Muscle of leg (tissue), 11 donors: ENCODE data around the gene PDXP. TPM values are rescaled to one million over a fixed set of nuclear protein-coding genes. Genes with fewer than 3 reads are reported as not detected.
A peak's percentile ranks its signal among the peaks of the same experiment; 100 is the strongest.
"Not testable (repeated sequence)": the region's sequence is repeated elsewhere in the genome, so short reads cannot be mapped to it uniquely, and the experiment has no call there.

Experiments used
- DNase-seq: peaks from one replicate; pipeline ENCODE4 v3.0.0; 2013
- H3K27ac ChIP-seq: one replicate; pipeline ENCODE4 v1.5.1; 2013; ENCODE audit warnings: mild to moderate bottlenecking, low read length, control low read depth
- H3K27me3 ChIP-seq: one replicate; pipeline ENCODE4 v1.6.1; 2013; ENCODE audit warnings: low read length; ENCODE audit not compliant: control insufficient read depth, insufficient read depth
- H3K36me3 ChIP-seq: one replicate; pipeline ENCODE4 v1.6.1; 2013; ENCODE audit warnings: low read length; ENCODE audit not compliant: control insufficient read depth, insufficient read depth
- H3K4me1 ChIP-seq: one replicate; pipeline ENCODE4 v1.6.1; 2013; ENCODE audit warnings: low read length; ENCODE audit not compliant: control insufficient read depth, insufficient read depth
- H3K4me3 ChIP-seq: one replicate; pipeline ENCODE4 v1.5.1; 2013; ENCODE audit warnings: low read length, control low read depth
- H3K9me3 ChIP-seq: replicated peaks from 2 replicates; pipeline ENCODE4 v1.6.1; 2013; ENCODE audit warnings: low read depth, low read length; ENCODE audit not compliant: control insufficient read depth
- WGBS: methylation state at CpG from one replicate; pipeline ENCODE4 v1.1.5; 2013; ENCODE audit warnings: missing lambda C conversion rate; ENCODE audit not compliant: insufficient coverage; 5-methylcytosine and 5-hydroxymethylcytosine counted together
- polyA plus RNA-seq, 8 donors: library from polyadenylated mRNA; unstranded; fragments of 120-200 nt; gene quantifications; one replicate each; pipeline versions ENCODE4 v1.2.1 to v1.2.3, GENCODE V29; 2013; ENCODE audit warnings: inconsistent platforms in 1 of 8, low replicate concordance in 1 of 8; ENCODE audit not compliant: insufficient read length in 8 of 8, insufficient read depth in 1 of 8
- total RNA-seq: library from RNA; stranded (reverse); fragments of 120-200 nt; gene quantifications from one replicate; pipeline ENCODE4 v1.2.4, GENCODE V29; 2013

The PDXP gene
- total and polyA plus RNA-seq, 9 donors: 10.8 to 17.8 (median 15.3) TPM

DNA sequence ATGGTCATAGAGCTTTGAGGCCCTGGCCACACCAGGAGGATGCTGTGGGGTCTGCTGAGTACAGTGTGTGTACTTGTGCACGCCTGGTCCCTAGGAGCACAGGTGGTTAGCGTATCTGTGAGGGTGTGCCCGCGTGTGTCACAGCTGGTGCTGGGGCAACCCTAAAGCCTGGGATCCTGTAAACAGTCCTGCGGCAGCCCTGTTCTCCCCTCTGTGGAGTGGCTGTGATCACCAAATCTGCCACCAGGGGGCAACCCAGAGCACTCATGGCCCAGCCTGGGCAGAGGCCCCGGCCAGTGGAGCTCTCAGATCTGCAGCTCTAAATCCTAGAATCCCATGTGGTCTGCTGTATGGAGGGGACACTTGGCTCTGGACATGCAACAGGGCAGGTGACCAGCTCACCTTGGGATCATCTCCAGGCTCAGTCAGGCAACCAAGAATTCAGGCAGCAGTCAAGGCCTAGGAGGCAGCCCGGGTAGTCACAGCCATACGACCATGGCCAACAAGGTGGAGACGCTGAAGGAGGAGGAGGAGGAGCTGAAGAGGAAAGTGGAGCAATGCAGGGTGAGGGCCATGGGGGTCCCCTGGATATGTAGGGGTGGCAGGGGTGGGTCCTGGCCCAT, 15.2 kb upstream of the PDXP start:
- Histone ChIP-seq H3K36me3 (peaks cover 43% of the 10 kb centered on the region), H3K9me3 (no peaks in the 10 kb centered on the region), H3K4me3 (no peak overlapping the region), H3K27me3 (no peaks in the 10 kb centered on the region), H3K27ac (no peak overlapping the region), H3K4me1 (peaks cover 40% of the 10 kb centered on the region)
- peak; percentile 87 for DNase-seq
- 29% methylated on average over 6 of the region's 9 CpGs for WGBS

- no CpG with 5 or more reads among the region's 9 CpGs for WGBS
- peaks cover 16% of the 10 kb centered on the region for H3K4me1 ChIP-seq
- no peaks in the 10 kb centered on the region for H3K27me3 ChIP-seq
- no peaks in the 10 kb centered on the region for H3K9me3 ChIP-seq
- H3K4me3 ChIP-seq: no peak overlapping the region
- no peak overlapping the region for H3K27ac ChIP-seq
- H3K36me3 ChIP-seq: peaks cover 49% of the 10 kb centered on the region
- no peak for DNase-seq
Observed at GRCh38 chr22:37647317-37647716, 11.2 kb upstream of the PDXP start.

- WGBS: 89% methylated on average over 6 of the region's 9 CpGs
- peak overlapping the region; percentile 42 for H3K27ac ChIP-seq
- peak; percentile 71 for DNase-seq
- H3K4me3 ChIP-seq: no peak overlapping the region
- no peaks in the 10 kb centered on the region for H3K27me3 ChIP-seq
- peaks cover 16% of the 10 kb centered on the region for H3K4me1 ChIP-seq
- H3K9me3 ChIP-seq: no peaks in the 10 kb centered on the region
- H3K36me3 ChIP-seq: peaks cover 45% of the 10 kb centered on the region
Observed at GRCh38 chr22:37647928-37648327, 10.6 kb upstream of the PDXP start.

DNA sequence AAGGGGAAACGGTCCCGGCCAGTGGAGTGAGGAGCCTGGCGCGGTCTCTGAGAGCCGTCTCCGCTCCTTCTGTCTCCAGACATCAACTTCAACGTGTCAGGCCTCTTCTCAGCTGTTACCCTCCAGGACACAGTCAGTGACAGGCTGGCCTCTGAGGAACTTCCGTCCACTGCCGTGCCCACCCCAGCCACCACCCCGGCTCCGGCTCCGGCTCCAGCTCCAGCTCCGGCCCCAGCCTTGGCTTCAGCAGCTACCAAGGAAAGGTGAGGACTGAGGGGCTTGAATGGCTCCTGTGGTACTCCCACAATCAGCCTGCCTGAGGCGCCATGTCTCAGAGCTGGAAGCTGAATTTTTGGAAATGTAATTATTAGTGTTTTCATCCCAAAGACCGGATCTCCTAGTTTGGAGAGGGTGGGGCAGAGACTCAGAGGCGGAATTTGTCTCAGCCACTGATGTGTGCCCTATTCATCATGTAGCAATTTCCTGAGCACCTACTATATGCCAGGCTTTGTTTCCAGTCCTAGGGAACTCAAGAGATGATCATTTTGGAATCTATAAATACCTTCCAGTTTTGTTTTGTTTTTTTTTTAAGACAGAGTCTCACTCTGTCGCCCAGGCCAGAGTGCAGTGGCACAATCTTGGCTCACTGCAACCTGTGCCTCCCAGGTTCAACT, 7.9 kb upstream of the PDXP start:
- peaks cover 8% of the 10 kb centered on the region for H3K4me1 ChIP-seq
- H3K36me3 ChIP-seq: peaks cover 31% of the 10 kb centered on the region

DNA sequence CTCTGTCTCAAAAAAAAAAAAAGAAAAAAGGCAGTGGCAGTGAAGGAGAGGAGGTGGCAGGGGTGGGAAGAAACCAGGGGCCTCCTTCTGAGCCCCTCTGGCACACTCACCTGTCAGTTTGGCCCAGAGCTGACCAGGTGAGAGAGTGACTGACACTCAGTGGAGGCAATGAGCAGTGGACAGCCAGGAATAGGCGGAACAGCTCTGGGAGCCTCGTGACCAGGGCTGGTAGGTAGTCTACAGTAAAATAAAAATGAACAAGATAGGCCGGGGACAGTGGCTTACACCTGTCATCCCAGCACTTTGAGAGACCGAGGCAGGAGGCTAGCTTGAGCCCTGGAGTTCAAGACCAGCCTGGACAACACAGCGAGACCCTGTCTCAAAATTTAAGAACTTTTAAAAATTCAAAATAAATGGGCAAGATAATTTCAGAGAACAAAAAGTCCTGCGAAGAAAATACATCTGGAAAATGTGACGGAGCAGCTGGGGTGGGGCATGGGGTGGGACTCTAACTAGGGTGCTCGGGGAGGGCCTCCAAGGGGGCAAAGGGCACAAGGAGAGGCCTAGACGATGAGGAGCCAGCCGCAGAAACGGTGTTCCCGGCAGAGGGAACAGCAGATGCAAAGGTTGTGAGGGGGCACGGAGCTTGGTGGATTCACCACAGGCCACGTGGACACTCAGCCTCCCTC, 3.8 kb upstream of the PDXP start:
- WGBS: 81% methylated on average over 11 of the region's 14 CpGs
- Histone ChIP-seq H3K4me3 (no peak overlapping the region), H3K36me3 (peaks cover 13% of the 10 kb centered on the region), H3K9me3 (no peaks in the 10 kb centered on the region), H3K4me1 (peaks cover 22% of the 10 kb centered on the region), H3K27ac (no peak overlapping the region), H3K27me3 (no peaks in the 10 kb centered on the region)
- DNase-seq: no peak

More for the DNA sequence above, 7.9 kb upstream of the PDXP start:
- Histone ChIP-seq H3K27me3 (no peaks in the 10 kb centered on the region), H3K9me3 (no peaks in the 10 kb centered on the region), H3K27ac (no peak overlapping the region), H3K4me3 (no peak overlapping the region)
- WGBS: 94% methylated on average over 11 of the region's 17 CpGs
- DNase-seq: no peak

- Histone ChIP-seq H3K27ac (no peak overlapping the region), H3K36me3 (peaks cover 11% of the 10 kb centered on the region), H3K4me3 (no peak overlapping the region), H3K27me3 (no peaks in the 10 kb centered on the region), H3K9me3 (no peaks in the 10 kb centered on the region), H3K4me1 (peaks cover 27% of the 10 kb centered on the region)
- DNase-seq: no peak
- 76% methylated on average over 2 of the region's 17 CpGs for WGBS
Observed at GRCh38 chr22:37655252-37655563, 3.3 kb upstream of the PDXP start.

- peak overlapping the region; percentile 65 for H3K27ac ChIP-seq
- 87% methylated on average over 2 of the region's 4 CpGs for WGBS
- H3K4me1 ChIP-seq: peaks cover 41% of the 10 kb centered on the region
- not testable (repeated sequence) for H3K27me3 ChIP-seq, DNase-seq, H3K36me3 ChIP-seq, H3K4me3 ChIP-seq, H3K9me3 ChIP-seq
Observed at GRCh38 chr22:37656583-37656982, 1.9 kb upstream of the PDXP start.

- H3K4me1 ChIP-seq: peaks cover 48% of the 10 kb centered on the region
- no peaks in the 10 kb centered on the region for H3K9me3 ChIP-seq
- H3K27me3 ChIP-seq: no peaks in the 10 kb centered on the region
- peaks cover 6% of the 10 kb centered on the region for H3K36me3 ChIP-seq
- DNase-seq: no peak
- H3K27ac ChIP-seq: peak overlapping the region; percentile 97
- WGBS: 0% methylated on average over 1 of the region's 6 CpGs
- H3K4me3 ChIP-seq: peak overlapping the region; percentile 64
Observed at GRCh38 chr22:37657590-37658132, 862 bp upstream of the PDXP start.

DNA sequence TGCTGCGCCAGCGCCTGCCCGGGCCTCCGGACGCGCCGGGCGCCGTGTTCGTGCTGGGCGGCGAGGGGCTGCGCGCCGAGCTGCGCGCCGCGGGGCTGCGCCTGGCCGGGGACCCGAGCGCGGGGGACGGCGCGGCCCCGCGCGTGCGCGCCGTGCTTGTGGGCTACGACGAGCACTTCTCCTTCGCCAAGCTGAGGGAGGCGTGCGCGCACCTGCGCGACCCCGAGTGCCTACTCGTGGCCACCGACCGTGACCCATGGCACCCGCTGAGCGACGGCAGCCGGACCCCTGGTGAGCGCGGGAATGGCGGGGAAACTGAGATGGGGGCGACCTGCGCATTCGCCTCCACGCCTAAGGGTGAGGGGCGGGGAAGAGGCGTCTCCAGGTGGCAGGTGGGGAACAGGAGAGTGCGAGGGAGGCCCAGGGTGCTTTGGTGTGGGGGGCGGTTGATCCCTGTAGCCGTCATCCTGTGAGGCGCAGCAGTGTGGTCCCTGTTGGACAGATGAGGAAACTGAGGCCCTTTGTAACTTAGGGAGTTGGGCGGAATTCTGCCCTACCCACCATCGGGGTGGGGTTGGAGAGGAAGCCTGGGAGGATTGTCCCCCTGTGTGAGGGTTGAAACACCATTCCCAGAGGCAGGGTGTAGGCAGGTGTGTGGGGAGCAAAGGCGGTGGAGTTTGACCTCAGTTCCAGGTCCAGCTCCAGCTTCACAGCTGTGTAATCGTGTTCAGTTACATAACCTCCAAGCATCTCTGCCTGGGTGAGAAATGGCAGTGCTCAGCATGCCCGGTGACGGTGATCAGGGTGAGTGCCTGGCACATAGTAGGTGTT, 758 bp downstream of the PDXP start:
- peaks cover 57% of the 10 kb centered on the region for H3K4me1 ChIP-seq
- H3K4me3 ChIP-seq: peak overlapping the region; percentile 64
- H3K27me3 ChIP-seq: no peaks in the 10 kb centered on the region
- no peaks in the 10 kb centered on the region for H3K9me3 ChIP-seq
- H3K27ac ChIP-seq: no peak overlapping the region
- peaks cover 2% of the 10 kb centered on the region for H3K36me3 ChIP-seq
- 2% methylated on average over 61 of the region's 68 CpGs for WGBS
- no peak for DNase-seq
